GM18907 (cell line): Measurements from ENCODE around the gene HDHD5.

ENCODE experiments used
- ATAC-seq: cut with Tn5 transposase; IDR thresholded peaks from one replicate; pipeline ENCODE4 v1.9.1; 2021; ENCODE audit warnings: mild to moderate bottlenecking, moderate library complexity; ENCODE audit not compliant: unreplicated experiment

Gene HDHD5

DNA sequence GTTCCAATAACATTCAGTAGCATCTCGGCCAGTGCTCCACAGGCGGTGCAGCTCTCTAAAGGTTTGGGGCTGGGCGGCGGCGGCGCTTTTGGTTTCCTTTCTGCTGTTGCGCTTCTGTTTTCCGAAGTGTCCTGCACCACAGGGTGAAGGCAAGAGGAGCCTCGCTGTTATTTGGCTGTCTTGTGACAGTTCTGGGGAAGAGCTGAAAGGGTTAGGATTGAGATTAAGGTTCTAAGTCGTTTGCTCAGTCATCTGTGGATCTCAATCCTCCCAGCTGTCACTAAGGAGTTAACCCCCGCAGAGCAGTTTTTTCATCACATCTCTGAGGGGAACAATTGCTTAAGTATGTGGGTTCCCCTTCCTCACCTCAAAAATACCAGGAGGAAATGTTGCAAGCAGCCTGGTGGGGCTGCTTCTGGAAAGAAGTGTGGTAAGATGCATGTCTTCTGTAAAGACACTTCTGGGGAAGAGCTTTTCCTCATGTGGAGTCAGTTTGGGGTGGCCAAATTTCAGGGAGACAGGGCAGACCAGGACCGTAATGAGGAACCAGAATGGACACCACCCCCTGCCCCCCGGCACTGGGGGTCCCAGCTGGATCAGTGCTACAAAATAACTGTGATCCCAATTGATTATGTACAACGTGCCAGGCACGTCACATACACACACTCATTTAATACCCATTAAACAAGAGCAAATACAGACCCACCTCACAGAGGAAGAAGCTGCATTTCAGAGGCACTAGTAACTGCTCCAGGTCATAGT lies 52.1 kb downstream of the HDHD5 start:
- no peak for ATAC-seq

DNA sequence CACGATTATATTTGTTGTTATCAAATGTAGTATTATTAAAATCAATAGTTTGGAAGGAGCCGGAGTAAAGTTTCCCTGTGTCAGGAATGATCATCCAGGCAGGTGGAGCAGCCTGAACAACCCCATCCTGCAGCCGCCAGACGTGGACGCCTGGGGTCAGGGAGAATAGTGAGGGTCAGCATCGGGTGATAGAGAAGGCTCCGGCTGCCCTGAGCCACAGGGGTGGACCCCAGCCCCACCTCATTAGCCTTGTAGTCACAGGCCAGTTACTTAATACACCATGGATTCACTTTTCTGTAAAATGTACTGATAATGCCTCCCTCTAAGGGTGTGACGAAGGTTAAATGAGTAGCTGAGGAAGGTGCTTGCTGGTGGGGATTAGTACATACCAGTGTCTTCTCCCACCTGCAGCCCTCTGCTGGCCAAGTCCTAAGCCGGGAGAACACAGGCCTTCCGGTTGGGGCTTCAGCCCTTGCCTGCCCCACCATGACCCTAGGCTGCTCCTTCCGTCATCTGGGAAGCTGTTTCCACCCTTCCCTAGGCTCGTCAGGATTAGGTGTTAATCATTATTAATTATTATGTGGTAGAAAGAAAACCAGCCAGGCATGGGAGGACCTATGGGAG lies 52.8 kb downstream of the HDHD5 start:
- no peak for ATAC-seq

DNA sequence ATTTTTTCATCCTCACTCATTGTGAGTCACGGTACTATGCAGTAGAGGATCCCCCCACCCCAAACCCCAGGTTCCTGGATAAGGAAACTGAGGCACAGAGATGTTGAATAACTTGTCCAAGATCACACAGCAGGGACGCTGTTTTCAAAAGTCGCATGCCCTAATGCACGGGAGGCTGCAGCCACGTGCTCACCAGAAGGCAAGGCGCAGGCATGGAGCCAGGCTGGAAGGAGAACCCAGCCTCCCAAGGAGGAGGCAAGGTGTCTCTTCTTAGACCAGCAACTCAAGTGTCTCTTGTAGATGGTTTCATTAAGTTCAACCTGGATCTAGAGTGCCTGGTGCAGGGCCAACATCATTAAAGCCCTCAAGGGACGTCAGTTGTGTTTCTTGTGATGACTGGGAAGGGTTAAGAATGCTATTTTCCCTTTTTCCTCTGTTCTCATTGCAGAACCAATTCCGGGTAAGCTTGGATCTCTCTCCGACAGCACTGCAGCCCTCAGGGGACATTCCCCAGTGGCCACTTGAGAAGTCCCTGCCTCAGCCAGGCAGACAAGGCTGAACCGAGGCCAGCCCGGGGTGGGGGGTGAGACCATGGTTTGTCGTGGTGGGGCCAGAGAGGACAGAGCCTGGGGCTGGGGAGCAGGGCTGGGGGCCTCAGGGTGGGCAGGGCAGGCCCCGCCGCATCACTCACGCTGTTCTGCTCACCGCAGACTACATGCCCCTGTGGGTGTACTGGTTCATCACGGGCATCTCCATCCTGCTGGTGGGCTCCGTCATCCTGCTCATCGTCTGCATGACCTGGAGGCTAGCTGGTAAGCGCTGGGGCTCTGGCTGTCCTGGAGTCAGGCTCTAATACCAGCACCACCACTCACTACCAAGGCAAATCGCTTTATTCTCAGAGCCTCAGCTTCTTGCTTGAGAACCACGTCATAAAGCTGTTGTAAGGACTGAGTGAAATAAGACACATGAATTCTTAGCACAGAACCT lies 53.6 kb downstream of the HDHD5 start:
- no peak for ATAC-seq

DNA sequence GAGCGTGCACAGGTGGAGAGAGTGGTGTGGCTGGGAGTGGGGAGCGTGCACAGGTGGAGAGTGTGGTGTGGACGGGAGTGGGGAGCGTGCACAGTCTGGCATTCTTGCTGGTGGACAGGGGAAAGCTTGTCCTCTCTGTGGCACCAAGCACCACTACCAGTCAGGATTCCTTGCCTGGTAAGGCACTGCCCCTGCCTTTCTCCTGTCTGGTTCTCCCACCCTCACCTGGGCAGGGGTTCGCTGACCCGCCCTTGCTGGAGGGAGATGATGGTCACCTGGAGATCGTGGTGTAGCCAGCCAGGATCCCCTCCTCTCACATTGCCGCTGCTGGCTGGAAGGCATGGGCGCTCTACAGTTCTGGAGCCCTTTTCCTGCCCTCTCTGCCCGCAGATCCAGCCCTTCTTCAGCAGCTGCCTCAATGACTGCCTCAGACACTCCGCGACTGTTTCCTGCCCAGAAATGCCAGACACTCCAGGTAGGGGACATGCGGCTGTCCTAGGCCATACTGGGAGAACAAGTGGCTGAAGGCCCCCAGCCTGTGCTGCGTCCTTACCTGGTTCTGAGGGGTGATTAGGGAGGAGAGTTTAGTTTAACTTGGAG lies 54.6 kb downstream of the HDHD5 start:
- ATAC-seq: no peak

DNA sequence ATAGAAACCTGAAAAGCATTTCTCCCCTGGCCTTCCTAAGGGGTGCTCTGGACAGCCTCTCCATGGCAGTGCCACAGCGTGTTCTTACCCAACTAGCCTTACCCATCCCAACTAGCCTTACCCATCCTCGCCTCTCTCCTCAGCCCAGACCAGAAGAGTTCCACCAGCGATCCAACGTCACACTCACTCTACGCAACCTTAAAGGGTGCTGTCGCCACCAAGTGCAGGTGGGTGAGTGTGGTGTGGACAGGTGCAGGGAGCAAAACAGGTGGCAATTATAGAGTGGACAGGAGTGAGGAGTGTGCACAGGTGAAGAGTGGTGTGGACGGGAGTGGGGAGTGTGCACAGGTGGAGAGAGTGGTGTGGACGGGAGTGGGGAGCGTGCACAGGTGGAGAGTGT lies 55.7 kb downstream of the HDHD5 start:
- no peak for ATAC-seq

DNA sequence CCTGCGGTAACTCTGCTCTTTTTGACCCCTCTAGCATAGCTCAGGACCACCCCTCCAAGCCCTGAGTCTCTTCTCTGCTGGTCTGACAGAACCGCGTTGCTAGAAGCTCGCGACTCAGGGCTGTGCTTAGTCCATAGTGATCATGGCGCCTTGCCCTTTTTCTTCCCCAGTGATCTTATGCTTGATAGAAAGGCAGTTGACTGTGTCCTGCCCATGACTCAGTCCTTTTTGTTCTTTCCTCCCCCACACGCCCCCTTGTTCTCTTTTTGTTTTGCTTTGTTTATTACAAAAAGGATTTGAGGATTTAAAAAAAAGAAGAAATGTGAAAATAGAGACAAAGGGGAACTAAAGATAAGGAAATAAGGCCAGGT lies 56.8 kb downstream of the HDHD5 start:
- no peak for ATAC-seq

DNA sequence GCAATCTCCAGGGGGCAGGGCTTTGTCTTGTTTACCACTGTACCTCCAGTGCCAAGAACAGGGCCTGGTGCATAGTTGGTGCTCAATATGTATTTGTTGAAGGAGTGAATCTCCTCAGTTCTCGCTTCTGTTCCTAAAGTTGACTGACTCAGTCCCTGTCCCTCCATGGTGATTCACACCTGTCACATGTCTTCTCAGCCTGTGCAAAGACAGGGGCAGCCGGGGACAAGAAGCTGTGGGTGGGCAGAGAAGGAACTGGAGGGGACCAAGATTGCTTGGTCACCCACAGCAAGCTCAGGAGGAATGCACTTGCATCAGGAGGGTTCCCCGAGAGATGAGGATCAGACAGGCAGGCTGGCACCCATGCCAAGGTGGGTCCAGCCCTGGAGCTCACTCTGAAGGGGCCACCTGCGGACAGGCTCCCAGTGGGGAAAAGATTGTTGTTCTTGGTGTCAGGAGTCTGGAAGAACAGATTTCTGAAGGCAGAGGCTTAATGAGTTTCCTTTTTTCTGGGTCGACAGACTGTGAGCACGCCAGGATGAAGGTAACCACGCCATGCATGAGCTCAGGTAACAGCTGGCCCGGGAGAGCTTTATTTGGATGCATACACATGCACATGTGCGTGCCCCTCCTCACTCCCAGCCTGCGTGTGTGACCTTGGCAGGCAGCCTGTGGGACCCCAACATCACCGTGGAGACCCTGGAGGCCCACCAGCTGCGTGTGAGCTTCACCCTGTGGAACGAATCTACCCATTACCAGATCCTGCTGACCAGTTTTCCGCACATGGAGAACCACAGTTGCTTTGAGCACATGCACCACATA lies 57.4 kb downstream of the HDHD5 start:
- ATAC-seq: no peak

DNA sequence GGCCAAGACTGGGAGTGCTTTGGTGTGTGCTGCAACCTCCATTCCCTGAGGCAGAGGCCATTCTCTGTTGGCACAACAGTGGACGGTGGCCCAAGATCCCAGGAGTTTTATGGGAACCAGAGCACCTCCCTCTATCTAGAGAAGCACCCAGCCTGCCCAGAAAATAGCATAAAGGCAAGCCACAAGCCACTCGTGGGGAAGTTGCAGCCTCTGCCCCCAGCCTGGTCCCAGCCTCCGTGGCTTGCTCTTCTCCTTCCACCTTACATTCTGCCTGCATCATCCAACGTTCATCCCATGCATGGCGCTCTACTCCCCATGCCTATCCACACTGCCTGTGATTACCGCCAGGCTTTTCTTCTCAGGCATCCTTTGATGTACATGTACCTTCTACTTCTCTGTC lies 58.5 kb downstream of the HDHD5 start:
- ATAC-seq: no peak

DNA sequence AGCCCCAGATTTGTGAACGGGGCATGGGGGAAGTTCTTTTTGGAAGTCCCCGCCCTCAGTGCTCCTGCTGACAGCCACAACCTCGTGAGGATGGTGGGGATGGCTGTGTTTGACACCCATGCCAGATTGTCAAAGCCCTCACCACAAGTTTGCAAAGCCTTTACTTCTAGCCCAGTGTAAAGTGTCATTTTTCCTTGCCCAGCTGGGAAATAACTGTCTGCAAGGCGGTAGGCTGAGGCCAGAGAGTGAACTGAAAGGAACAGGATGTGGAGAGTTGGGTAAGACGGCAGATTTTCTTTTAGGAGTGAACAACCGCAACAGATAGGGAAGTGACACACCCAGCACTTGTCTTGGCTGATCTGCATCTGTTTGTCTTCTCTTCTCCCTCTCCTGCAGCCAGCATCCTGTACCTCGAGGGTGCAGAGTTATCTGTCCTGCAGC lies 60.7 kb downstream of the HDHD5 start:
- ATAC-seq: no peak

DNA sequence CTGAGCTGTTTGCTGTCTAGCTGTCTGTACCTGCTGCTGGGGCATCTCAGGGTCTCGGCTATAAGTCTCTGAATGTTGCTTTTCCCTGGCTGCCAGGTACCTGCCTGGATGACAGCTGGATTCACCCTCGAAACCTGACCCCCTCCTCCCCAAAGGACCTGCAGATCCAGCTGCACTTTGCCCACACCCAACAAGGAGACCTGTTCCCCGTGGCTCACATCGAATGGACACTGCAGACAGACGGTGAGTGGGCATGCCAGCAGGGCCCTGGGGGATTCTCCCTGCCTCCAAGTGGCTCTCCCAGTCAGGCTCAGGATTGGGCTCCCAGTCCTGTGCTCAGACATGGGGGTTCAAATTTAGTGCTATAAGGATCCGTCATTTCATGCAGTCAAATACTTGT lies 61.4 kb downstream of the HDHD5 start:
- ATAC-seq: no peak

DNA sequence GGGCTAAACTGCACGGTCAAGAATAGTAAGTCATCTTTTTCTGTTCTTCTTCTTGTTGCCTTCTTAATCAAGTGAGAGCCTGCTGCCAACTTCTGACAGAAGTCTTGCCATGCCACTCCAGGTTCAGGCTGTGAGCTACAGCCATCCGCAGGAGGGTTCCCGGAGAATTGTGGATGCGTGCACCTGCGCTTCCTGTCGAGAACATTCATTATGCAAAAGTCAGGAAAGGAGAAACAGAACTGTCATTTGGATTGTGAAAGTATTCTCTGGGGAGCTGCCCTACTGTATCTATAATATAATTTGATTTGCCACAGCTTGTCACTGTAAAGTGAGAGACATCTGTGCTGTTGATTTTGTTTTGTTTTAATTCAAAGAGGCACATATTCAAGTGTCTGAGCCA lies 62.0 kb downstream of the HDHD5 start:
- no peak for ATAC-seq

DNA sequence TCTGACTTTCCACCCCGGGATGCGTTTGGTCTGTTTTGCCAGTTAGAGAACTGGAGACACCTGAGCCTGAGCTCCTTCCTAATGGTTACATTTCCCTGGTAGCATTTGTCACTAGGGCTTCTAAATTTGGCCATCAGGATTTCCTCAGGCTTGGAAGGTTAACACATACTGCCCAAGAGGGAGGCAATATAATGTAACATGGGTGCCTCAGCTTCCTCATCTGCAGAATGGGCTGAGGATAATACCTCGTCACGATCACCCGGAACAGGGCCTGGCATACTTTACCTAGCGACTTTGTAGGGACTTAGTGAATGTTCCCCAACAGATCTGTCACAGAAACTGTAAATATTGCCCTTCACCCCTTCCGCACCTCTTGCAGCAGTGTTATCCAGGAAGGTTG lies 63.0 kb downstream of the HDHD5 start:
- no peak for ATAC-seq

DNA sequence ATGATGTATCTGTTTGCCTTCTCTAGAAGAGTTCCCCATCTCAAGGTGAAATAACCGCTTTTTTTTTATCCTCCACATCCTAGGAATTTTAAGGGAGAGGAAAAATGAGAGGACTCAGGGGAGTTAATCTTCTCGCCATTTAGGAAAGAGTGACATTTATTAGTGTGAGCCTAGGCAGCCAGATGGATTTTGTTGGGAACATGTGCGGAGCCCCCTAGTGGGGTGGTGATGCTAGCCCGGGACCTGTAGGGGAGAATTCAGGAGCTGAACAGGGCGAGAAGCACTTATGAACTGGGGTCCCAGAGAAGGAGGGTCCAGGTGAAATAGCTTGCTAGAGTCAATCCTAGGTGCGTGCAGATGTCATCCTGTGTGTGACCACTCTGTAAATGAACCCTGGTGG lies 63.5 kb downstream of the HDHD5 start:
- no peak for ATAC-seq

DNA sequence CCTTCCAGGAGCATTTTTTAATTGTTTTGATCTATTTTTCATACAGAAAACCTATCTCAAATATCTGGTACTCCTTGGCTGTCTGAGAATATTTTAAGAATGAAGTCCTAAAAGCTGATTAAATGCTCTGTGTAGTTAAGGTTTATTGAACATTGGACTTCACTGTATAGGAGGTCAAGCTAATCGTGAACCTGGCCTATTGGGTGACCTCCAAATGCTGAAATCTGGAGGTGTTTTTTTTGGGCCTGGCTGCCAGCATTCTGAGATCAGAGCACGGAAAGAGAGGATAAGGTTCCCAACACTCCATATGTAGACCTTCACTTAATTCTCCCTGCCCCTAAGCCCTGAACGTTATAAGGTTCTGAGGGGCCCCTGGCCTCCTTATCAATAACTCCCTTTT lies 66.0 kb downstream of the HDHD5 start:
- ATAC-seq: no peak

DNA sequence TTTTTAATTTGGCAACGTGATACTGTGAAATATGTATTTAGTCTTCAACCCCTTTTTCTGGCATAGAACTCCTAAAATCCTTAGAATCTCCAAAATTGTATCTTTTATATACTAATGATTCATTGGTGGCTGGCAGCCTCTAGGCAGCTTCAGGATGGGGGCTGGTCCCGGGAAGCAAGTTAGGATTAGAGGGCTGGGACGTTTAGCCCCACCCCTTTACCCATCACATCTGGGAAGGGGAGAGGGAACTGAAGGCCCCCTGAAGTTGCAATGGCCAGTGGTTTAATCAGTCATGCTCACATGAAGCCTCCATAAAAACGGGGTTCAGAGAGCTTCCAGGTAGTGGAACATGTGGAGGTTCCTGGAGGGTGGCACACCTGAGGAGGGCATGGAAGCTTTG lies 67.2 kb downstream of the HDHD5 start:
- no peak for ATAC-seq

DNA sequence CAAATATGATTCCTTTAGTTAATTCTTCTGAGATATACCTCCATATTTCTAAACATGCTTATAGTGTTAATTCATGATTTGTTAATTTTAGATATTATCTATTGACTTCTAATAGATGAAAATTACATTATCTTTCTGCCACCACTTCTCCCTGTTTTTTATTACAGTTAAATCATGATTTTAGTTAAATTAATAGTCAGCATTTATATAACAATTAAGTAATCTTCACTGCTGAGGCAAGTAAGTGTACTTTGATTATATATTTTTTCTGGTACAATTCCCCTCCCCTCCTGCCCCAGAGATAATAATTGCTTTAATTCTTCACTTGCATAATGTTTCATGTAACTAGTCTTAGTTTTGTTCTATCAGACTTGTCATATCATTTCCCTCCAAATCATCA lies 68.5 kb downstream of the HDHD5 start:
- no peak for ATAC-seq
